ELR (cell line): ENCODE measurements around the gene GSTCD.
A peak's percentile ranks its signal among the peaks of the same experiment; 100 is the strongest.
"Not testable (repeated sequence)": the region's sequence is repeated elsewhere in the genome, so short reads cannot be mapped to it uniquely, and the experiment has no call there.

Experiments used
- DNase-seq: peaks from one replicate; pipeline ENCODE4 v3.0.0-alpha.2; 2015; ENCODE audit warnings: low read depth

Gene GSTCD, protein sequence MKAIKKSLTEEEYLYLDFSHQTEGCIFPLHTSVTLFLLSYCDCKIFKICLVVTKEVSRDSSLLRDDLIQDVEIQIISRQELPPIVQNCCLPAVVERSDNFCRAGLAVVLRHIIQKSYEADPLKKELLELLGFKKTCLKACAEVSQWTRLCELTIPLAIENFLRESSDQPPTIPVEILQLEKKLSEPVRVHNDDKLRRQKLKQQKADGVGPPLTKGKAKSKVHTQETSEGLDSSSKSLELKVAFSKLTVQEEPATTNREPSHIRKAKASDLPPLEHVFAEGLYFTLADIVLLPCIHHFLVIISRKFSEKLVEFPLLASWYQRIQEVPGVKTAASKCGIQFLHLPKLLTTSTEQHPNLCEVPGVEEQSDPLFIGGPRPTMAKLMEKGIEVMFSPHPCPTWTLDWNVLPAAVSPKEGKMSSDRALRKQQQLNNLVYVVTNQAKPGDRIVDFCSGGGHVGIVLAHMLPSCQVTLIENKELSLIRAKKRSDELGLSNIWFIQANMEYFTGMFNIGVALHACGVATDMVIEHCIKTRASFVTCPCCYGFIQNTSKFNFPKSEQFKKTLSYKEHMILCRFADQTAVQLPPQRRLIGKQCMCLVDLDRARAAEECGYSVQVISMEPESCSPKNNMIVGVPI

DNA sequence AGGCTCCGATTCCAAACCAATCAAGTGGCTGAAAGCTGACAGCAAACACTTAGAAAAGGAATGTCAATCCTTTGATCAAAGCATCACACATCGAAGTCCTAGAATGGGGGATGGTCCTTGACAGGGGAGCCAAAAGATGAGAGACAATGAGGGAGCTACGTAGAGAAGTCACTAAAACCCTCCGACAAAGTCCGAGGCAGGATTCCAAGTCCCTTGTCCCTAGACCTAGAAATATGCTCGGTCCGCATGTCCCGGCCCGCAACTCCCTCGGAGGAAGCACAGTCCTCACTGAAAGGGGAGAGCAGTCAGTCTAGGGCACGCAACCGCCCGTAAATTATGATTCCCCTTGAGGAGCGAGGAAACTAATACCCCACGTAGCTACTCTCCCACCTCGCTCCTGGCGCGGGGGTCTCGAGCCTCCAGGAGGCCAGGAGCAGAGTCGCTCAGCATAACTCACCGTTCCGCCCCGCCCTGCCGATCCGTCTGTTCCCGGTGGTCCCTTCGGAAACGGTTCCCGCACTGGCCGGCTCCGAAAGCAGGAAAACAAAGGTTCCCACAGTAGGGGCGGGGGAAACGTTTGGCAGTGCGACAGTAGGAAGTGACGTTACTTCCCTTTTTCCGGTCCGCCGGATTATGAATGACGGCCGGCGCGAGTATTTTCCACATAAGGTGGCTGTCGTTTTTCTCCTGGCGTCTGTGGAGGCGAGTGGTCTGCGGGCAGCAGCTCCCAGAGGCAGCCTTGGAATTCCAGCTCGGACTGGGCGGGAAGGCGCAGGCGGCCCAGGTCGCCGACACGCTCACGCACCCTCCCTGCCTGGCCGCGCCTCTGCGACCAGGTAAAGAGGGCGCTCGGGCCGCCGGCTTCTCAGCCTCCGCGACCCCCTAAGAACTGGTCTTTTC, at the start of gene GSTCD, which contains the start of gene INTS12:
Gene GSTCD (plus strand): TSS at position 604 of the 900 bp plus-strand sequence. CDS start 8,830 bp downstream, outside the sequence.
Gene INTS12 (minus strand): TSS at position 509 of the 900 bp plus-strand sequence. CDS start 8,684 bp downstream, outside the sequence.
- DNase-seq: peak; percentile 94

DNA sequence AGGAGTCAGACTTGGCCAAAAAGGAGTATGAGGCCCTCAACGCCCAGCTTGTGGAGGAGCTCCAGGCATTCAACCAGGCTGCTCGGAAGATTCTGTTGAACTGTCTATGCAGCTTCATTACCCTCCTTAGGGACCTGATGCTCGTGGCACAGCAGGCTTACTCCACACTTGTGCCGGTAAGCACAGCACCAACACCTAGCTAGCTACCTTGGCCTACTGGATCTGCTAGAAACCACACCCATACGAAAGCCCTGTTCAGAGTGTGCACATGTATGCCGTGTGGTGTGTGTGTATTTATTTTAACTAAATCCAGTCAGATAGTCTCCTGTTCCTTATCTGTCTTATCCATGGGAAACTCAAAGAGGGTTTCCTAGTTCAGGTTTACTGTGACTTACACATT, 49.4 kb upstream of the GSTCD start:
- no peak for DNase-seq

DNA sequence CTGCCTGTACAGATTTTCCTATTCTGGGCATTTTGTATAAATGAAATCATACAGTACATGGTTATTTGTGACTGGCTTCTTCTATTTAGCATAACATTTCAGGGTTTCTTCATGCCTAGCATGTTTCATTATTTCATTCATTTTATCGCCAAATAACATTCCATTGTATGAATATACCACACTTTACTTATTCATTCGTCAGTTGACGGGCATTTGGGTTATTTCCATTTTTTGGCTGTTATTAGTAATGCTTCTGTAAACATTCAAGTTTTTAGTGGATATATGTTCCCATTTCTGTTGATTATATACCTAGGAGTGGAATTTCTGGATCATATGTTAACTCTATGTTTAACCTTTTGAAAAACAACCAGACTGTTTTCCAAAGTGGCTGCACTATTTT, 47.6 kb upstream of the GSTCD start:
- no peak for DNase-seq

DNA sequence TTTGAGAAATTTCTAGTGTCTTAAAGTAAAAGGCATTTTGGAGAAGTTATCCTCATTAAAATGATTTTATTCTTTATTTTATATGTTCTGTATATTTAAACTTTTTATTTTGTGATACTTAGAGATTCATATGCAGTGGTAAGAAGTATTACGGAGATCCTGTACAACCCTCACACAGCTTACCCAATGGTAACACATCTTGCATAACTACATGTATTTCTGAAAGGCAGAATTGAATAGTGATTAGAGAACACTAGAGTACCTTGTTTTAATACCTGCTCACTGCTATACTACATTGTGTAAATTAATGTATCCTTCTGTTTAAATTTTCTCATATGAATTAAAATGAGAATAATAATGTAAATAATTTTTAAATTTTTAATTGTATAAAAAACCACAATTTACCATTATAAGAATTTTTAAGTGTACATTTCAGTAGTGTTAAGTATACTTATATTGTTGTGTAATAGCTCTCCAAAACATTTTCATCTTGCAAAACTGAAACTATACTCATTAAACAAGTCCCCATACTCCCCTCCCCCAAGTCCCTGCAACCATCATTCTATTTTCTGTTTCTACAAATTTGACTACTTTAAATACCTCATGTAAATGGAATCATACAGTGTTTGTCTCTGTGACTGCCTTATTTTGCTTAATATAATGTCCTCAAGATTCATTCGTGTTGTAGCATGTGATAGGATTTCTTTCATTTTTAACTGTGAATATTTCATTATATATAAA, 45.5 kb upstream of the GSTCD start:
- DNase-seq: no peak

DNA sequence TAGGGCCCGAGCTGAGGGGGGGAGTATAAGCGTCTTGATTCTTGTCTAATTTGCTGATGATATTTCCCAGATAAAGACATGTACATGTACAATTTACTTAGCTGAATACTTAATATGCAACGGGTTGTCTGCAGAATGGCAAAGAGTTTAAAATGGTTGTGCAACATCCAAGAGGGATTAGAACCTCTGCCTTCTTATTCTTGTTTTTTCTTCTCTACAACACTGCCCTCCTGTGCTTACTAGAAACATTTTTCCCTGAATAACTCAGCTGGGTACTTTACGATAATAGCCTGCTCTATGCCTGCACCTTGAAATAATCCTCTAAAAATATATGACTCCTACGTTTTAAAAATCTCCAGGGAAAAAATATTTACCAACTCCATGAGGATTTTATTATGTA, 41.9 kb upstream of the GSTCD start:
- DNase-seq: peak; percentile 47

DNA sequence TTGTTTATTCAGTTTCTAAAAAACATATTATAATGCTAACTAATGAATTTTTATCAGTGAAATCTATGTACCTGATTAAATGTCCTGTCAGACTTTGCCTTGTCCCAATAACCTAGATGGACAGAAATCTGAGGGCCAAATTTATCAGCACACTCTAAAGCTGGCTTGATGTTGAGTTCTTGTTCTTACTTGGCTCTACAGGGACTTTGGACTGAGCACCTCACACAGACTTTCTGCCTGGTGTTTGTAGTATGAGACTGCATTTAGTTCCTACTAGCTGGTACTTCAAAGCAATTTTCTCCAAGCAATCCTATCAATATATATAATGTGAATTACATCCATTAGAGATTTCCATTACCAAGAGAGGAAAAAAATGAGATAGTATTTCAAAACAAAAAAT, 37.9 kb upstream of the GSTCD start:
- DNase-seq: no peak

DNA sequence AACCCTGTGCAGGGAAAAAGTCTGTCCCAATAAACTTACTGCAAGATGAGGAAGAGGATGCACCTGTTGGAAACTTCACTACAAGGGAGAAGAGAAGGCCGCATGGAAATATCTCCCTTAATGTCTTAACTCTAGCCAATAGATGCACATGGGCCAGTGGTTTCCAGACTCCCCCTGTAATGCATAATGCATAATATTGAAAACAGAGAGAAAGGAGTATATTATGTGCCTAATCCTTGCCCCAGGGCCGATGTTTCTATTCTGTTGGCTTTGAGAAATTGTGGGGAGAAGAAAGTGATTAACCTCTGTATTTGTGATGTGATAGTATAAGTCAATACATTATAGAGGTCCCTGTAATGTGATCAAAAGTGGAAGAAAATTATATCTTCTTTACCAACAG, 37.3 kb upstream of the GSTCD start:
- DNase-seq: no peak

DNA sequence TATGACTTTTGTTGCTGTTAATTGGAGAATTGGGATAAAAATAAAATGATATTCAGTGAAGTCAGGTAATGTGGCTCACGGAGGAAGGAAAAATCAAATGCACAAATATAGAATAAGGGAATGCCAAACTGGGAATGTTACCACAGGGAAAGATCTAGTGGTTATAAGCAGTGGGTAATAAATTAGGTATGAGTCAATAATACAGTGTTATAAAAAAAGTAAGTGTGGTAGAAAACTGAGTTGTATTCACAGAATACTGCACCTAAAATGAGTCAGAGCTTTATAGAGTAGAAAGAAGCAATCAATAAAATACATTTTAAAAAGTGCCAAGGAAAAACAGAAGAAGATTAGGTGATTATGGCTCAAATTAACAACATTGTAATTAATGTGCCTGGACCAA, 34.6 kb upstream of the GSTCD start:
- no peak for DNase-seq

DNA sequence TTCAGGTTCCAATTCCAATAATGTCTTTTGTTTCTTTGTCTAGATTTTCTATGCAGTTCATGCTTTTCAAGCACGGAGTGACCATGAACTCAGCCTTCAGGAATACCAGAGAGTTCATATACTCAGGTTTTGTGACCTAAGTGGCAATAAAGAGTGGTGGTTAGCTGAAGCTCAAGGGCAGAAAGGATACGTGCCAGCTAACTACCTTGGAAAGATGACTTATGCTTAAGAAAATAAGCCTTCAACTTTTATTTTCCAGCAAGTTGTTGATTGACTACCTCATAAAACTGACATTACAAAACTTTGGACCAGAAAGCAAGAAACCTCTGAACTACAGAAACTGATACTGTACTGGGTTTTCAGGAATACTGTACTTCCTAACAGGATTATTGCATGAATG, 30.9 kb upstream of the GSTCD start:
- DNase-seq: no peak

DNA sequence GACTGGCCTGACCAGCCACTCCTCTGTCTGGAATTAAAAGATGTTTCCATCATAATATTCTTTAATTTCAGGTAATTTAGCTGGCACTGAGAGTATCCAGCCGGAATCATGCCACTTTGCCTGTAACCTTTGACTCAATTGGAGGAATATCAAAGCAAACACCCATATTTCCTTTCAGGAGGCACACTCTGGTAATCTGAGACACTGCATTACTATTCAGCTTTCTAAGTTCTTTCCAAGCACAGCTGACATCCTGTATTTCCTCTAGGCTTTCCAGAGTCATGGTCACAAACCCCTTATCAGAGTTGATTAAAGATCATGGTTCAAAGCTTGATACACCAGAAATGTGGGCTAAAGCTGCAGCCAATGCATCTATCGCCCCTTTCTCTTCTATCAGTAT, 29.4 kb upstream of the GSTCD start:
- no peak for DNase-seq

DNA sequence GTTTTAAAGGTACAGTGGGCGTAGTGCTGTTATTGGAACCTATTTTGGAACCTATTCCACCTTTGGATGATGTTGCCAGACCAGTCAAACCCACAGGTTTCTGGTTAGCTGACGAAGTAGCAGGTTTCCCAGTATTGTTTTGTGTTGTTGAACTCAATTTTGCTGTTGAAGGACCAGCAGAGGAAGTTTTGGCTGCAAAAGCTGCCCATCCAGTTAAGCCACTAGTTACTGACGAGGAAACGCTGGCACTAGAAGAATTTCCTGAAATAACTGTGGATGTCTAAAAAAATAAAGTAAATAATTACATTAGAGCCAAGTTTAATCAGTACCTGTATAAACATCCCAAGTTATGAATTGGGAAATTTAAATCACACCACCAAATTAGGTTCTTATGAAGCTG, 25.5 kb upstream of the GSTCD start:
- DNase-seq: no peak

DNA sequence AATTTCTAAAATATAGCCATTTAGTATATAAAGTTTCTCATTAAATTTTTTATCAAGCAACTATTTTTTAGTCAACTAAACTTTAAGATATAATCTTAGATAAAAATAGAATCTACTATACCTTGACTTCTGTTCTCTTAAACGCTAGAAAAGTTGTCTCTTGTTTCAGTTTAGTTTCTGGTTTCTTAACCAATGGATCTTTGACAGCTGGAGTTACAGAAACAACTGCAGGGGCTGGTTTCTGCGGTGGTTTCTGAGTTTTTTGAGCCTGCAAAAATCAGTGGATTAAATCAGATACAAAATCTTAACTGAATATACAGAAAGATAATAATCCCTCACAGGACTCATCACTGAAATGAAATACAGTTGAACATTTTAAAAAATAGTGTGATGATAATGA, 22.0 kb upstream of the GSTCD start:
- DNase-seq: no peak

DNA sequence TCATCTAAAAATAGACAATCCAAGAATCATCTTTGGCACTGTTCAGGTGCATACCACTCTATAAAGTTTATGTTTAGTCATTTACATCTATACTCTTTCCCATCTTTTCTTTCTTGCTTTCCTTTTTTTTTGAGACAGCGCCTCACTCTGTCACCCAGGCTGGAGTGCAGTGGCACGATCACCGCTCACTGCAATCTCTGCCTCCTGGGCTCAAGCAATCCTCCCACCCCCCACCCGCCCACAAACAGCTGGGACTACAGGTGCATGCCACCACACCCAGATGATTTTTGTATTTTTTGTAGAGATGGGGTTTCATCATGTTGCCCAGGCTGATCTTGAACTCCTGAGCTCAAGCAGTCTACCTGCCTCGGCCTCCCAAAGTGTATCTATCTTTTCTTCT, 13.8 kb upstream of the GSTCD start:
- DNase-seq: not testable (repeated sequence)

DNA sequence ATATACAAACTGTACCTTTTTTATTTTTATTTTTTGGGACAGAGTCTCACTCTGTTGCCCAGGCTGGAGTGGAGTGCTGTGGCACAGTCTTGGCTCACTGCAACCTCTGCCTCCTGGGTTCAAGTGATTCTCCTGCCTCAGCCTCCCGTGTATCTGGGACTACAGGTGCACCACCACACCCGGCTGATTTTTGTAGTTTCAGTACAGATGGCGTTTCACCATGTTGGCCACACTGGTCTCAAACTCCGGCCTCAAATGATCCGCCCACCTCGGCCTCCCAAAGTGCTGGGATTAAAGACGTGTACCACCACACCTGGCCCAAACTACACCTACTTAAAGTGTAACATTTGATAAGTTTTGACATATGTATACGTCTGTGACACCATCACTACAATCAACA, 12.8 kb upstream of the GSTCD start:
- DNase-seq: not testable (repeated sequence)

DNA sequence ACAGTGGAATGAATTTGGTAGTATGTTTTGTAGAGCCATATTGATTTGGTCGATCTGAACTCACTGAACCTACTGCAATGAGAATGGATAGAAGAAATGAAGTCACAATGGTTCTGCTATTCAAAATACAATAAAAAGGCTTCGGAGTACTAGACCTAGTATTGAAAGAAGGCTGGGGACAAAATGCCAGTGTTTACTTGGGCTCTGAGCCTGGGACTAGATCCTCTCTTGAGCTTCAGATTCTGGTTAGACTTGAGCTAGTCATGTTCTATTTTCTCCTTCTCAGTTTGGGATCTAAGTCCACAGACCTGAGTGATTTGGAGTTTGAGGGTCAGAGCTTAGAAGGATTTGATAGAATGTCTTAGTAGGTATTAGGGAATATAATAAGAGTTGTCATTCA, 10.0 kb upstream of the GSTCD start:
- no peak for DNase-seq

DNA sequence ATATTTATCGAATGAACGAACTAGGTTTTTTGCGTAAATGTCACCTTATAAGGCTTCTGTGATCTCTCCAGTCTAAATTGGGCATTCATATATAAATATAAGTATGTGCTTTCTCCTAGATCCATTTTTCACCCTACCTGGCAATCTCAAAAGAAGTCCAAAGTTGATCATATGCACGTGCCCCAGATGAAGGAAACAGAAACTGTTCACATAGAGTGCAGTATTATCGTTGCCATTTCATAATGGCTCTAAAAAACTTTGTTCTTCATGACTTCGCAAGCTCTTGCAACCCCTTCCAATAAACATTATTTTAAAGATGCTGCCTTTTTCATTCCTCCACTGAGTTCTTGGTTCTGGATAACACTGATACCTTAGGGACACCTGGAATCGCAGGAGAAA, 803 bp upstream of the GSTCD start:
- no peak for DNase-seq

DNA sequence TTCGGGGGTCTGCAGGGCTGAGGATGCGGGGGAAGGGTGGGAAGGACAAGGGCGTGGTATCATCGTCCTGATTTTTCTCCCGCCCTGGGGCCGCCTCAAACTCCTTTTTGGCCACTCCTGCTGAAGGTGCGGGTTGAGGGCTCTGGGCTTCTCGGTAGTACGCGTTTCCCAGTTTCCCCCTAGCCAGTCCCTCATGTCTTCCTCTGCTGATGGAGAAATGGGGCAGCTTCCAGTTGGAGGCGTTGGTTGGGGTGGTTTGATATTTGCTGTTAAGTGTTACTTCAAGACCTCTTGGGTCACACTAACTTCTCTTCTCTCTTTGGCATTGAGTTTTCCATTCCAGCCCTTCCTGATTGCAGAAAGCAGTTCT, 482 bp downstream of the GSTCD start:
- DNase-seq: peak; percentile 51

DNA sequence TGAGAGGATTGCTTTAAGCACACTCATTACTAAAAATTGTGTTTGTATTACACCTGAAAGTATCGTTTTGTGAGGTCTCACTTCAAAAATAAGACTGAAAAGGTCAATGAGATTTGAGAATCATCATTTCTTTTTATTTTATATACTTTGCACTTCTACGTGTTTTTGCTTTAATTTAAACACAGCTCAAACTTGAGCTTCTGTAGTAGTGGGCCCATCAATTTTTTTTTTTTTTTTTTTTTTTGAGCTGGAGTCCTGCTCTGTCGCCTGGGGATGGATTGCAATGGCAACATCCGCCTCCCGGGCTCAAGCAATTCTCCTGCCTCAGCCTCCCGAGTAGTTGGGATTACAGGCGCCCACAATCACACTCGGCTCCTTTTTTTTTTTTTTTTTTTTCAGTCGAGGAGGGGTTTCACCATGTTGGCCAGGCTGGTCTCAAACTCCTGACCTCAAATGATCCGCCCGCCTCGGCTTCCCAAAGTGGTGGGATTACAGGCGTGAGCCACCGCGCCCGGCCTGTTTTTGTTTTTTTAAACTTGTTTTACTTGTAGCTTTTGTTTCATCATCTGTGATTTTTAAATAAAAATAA, 1.5 kb downstream of the GSTCD start:
- no peak for DNase-seq

DNA sequence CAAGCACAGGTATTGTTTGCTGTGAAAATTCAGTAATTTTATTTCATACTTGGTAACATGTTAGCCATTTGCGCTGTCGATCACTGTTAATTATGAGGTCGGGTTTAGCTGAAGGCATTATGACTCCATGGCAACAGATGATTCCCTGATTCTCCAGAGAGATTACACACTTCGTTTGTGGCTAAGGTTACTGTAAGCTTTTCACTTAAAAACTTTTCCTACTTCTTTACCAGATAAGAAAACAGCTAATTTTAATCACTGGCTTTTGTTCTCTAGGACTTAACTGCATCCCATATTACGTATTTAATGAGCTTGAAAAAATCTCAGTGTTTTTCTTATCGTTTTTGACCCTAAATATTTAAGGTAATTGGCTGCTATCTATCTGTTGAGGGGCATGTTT, 2.1 kb downstream of the GSTCD start:
- no peak for DNase-seq

DNA sequence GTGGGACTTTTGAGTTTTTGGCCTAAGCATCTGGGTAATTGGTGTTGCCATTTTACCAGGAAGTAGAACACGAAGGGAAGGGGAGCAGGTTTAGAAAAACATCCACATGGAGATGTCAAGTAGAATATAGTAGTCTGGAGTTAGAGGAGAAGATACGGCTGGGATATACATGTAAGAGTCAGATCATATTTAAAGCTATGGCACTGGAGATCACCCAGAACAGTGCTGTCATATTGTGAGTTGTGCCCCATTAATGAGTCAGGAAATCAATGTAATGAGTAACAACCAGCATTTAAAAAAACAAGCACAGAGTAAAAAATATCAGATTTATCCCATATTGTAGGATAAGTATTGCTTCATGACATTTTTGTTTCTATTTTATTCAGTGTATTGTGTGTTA, 4.2 kb downstream of the GSTCD start:
- peak; percentile 45 for DNase-seq

DNA sequence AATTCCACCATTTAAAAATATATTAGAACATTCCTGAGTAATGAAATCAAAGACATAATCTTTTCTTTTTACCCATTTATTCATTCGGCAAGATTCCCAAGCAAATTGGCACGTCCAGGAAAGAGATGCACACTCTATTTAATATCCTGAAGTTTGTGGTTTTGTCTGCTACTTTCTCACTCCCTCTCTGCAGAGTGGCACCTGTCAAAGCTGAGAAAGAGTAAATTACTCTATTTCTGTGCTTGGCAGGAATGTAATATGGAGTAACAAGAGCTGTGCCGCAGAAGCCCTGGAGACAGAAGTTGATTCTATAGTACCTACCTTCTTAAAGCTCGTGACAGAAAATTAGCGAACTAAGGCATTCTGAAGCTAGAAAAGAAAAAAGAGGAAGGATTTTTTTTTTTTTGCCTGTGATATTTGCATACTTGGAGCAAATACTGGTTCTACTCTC, 5.5 kb downstream of the GSTCD start:
- peak; percentile 48 for DNase-seq
